ENCODE measurements around the gene AFF2. TPM values are rescaled to one million over a fixed set of nuclear protein-coding genes. Genes with fewer than 3 reads are reported as not detected.

Gene AFF2
- total RNA-seq, 3 donors from 2014 or later (not counting 1 experiment from before 2014, with no cell fraction given): 0.24 to 4.8 (median 0.79) TPM

DNA sequence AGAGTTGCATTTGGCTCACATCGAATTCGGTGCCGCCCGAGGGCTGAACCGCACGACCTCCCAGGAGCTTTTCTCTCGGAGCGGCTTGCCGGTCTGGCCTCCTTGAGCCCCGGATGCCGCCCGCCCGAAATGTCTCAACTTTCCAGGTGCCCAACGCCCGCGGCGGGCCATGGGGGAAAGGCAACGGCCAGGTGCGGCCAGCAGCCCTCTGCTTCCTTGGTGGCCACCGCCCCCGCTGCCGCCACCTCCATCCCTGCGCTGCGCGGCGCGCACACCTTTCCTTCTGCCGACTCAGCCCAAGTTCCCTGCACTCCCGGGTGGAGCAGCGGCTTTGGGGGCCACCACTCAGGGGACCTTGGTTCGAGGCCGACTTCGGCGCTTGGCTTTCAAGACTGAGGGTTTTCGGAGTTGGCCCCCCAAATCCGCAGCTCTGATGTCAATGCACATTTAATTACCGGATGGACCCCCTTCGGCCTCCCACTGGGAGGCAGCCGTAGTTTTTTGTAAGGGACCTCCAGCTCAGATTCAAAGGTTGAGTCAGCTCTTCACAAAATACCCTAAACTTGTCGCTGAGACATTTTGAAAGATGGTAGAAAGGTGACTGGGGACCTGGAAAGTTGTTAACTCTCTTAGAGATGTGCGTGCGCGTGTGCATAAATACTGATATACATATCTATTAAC, 1.1 kb downstream of the AFF2 start:
- H3K36me3 Mint-ChIP-seq: no peaks in the 10 kb centered on the region
- H3K27ac Mint-ChIP-seq: no peak overlapping the region

DNA sequence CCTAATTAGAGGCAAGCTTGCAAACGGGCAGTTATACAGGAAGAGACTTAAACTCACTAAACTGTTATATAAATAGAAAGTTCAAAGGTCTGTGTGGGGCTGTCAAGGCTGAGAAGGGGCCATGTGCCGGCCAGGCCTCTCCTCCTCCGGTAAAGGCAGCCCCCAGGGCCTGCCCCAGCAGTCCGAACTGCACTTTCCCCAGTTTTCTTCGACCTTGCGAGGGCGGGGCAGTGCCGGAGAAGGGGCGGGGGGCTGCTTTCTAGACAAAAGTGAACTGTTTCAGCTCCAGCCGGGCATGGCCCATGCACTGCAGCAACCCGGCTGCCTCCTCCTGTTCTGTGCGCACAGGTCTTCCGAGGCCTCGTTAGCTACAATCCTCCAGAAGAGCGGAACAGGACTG, 4.1 kb downstream of the AFF2 start:
- DNase-seq: no peak
- H3K4me1 Mint-ChIP-seq: peaks cover 0 to 5% of the 10 kb centered on the region in 2 donors

More for the DNA sequence above, 1.1 kb downstream of the AFF2 start:
- Histone ChIP-seq H3K9me3 (ENCODE audit: control insufficient read depth, insufficient read depth, low read length) (no peaks in the 10 kb centered on the region), H3K4me1 (ENCODE audit: control insufficient read depth, insufficient read depth, low read length) (peaks cover 12% of the 10 kb centered on the region), H3K27ac (ENCODE audit: low read length) (no peak overlapping the region), H3K36me3 (ENCODE audit: control insufficient read depth, insufficient read depth, low read length) (no peaks in the 10 kb centered on the region), H3K4me3 (ENCODE audit: low read length) (peak overlapping the region; percentile 31), H3K27me3 (ENCODE audit: control insufficient read depth, insufficient read depth, low read length) (peaks cover 23% of the 10 kb centered on the region)
- 2% methylated on average over 38 of the region's 43 CpGs for WGBS (ENCODE audit: insufficient coverage)
- TF ChIP-seq, protein P1, sequence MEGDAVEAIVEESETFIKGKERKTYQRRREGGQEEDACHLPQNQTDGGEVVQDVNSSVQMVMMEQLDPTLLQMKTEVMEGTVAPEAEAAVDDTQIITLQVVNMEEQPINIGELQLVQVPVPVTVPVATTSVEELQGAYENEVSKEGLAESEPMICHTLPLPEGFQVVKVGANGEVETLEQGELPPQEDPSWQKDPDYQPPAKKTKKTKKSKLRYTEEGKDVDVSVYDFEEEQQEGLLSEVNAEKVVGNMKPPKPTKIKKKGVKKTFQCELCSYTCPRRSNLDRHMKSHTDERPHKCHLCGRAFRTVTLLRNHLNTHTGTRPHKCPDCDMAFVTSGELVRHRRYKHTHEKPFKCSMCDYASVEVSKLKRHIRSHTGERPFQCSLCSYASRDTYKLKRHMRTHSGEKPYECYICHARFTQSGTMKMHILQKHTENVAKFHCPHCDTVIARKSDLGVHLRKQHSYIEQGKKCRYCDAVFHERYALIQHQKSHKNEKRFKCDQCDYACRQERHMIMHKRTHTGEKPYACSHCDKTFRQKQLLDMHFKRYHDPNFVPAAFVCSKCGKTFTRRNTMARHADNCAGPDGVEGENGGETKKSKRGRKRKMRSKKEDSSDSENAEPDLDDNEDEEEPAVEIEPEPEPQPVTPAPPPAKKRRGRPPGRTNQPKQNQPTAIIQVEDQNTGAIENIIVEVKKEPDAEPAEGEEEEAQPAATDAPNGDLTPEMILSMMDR (IDR thresholded peaks at IDR 0.05): no peak
- Mint-ChIP-seq H3K27me3 (ENCODE audit: low read depth in 2 of 2) (peaks cover 6 to 25% of the 10 kb centered on the region in 2 donors), H3K9me3 (no peaks in the 10 kb centered on the region), H3K4me1 (peaks cover 0 to 5% of the 10 kb centered on the region in 2 donors), H3K4me3 (peak overlapping the region; percentile 85)
- DNase-seq: peak in 1 of 2 donors; percentile 19
- no peak for ATAC-seq
- intact Hi-C loops (cut with micrococcal nuclease): no loop called here

DNA sequence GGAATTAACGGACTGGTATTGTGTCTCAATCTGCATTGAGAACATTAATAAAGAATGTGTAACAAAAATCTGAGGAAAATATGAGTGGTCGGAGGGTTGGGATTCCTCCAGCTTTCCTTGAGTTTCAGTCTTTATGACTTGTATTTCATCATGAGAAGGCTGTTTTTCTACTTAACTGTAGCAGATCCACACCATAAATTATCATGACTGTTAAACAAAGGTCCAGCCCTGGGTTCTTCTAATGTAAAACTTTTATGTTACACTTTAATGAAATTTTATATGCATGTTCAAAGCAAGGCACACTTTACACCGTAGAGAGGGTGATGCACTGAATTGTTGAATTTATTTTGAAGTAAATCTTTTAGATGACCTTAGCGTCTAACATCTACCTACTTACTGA, 7.0 kb downstream of the AFF2 start:
- WGBS (ENCODE audit: insufficient coverage): 100% methylated on average over 2 of the region's 4 CpGs
- H3K4me1 ChIP-seq (ENCODE audit: control insufficient read depth, insufficient read depth, low read length): no peaks in the 10 kb centered on the region
- intact Hi-C loops (cut with micrococcal nuclease): no loop called here
- H3K27me3 Mint-ChIP-seq (ENCODE audit: low read depth in 2 of 2): peaks cover 3 to 53% of the 10 kb centered on the region in 2 donors
- no peak overlapping the region for H3K27ac Mint-ChIP-seq
- peaks cover 11% of the 10 kb centered on the region for H3K27me3 ChIP-seq (ENCODE audit: control insufficient read depth, insufficient read depth, low read length)
- no peaks in the 10 kb centered on the region for H3K4me1 Mint-ChIP-seq
- no peaks in the 10 kb centered on the region for H3K9me3 ChIP-seq (ENCODE audit: control insufficient read depth, insufficient read depth, low read length)
- H3K36me3 ChIP-seq (ENCODE audit: control insufficient read depth, insufficient read depth, low read length): no peaks in the 10 kb centered on the region
- ATAC-seq (no peak), DNase-seq (no peak)
- no peak overlapping the region for H3K4me3 Mint-ChIP-seq
- H3K36me3 Mint-ChIP-seq: no peaks in the 10 kb centered on the region
- no peak overlapping the region for H3K27ac ChIP-seq (ENCODE audit: low read length)
- no peaks in the 10 kb centered on the region for H3K9me3 Mint-ChIP-seq
- TF ChIP-seq, protein P1 (IDR thresholded peaks at IDR 0.05): no peak
- no peak overlapping the region for H3K4me3 ChIP-seq (ENCODE audit: low read length)

More for the DNA sequence above, 4.1 kb downstream of the AFF2 start:
- TF ChIP-seq, protein P1 (IDR thresholded peaks at IDR 0.05): no peak
- no peak for ATAC-seq
- Histone ChIP-seq H3K4me1 (ENCODE audit: control insufficient read depth, insufficient read depth, low read length) (peaks cover 12% of the 10 kb centered on the region), H3K27ac (ENCODE audit: low read length) (no peak overlapping the region), H3K27me3 (ENCODE audit: control insufficient read depth, insufficient read depth, low read length) (peaks cover 23% of the 10 kb centered on the region), H3K36me3 (ENCODE audit: control insufficient read depth, insufficient read depth, low read length) (no peaks in the 10 kb centered on the region), H3K9me3 (ENCODE audit: control insufficient read depth, insufficient read depth, low read length) (no peaks in the 10 kb centered on the region), H3K4me3 (ENCODE audit: low read length) (no peak overlapping the region)
- Mint-ChIP-seq H3K27me3 (ENCODE audit: low read depth in 2 of 2) (peaks cover 6 to 42% of the 10 kb centered on the region in 2 donors), H3K27ac (no peak overlapping the region), H3K9me3 (no peaks in the 10 kb centered on the region), H3K36me3 (no peaks in the 10 kb centered on the region), H3K4me3 (no peak overlapping the region)
- WGBS (ENCODE audit: insufficient coverage): 88% methylated on average over 14 of the region's 15 CpGs
- intact Hi-C loops (cut with micrococcal nuclease): no loop called here

DNA sequence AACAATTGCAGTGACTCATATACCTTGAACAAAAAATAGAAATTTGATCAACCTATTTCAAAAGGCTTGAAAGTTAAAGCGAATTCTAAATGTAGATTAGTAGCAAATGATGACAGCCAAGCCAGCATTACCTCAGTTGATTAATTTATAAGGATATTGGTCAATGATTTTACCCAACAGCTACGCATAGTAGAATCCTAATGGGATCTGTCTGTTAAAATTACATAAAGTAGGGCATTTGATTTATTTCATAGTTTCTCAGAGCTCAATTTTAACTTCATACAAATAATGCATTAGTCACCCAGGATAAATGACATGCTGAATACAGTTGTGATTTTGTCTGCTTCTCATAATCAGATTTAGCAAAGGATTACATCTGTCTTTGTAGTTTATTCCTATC, 12.0 kb downstream of the AFF2 start:
- Histone ChIP-seq H3K9me3 (ENCODE audit: control insufficient read depth, insufficient read depth, low read length) (no peaks in the 10 kb centered on the region), H3K27ac (ENCODE audit: low read length) (no peak overlapping the region), H3K4me3 (ENCODE audit: low read length) (no peak overlapping the region), H3K4me1 (ENCODE audit: control insufficient read depth, insufficient read depth, low read length) (no peaks in the 10 kb centered on the region), H3K27me3 (ENCODE audit: control insufficient read depth, insufficient read depth, low read length) (no peaks in the 10 kb centered on the region), H3K36me3 (ENCODE audit: control insufficient read depth, insufficient read depth, low read length) (no peaks in the 10 kb centered on the region)
- ATAC-seq (no peak), DNase-seq (no peak)
- intact Hi-C loops (cut with micrococcal nuclease): no loop called here
- H3K36me3 Mint-ChIP-seq: no peaks in the 10 kb centered on the region
- no peak overlapping the region for H3K27ac Mint-ChIP-seq
- H3K4me1 Mint-ChIP-seq: no peaks in the 10 kb centered on the region
- no peak overlapping the region for H3K4me3 Mint-ChIP-seq
- peaks cover 0 to 29% of the 10 kb centered on the region in 2 donors for H3K27me3 Mint-ChIP-seq (ENCODE audit: low read depth in 2 of 2)
- no CpG with 5 or more reads among the region's 2 CpGs for WGBS (ENCODE audit: insufficient coverage)
- TF ChIP-seq, protein P1 (IDR thresholded peaks at IDR 0.05): no peak
- no peaks in the 10 kb centered on the region for H3K9me3 Mint-ChIP-seq
